Posterior cingulate gyrus (tissue), 11 donors: ENCODE measurements around the gene FRMD1.

Experiments
- DNase-seq, 10 donors: peaks; one replicate each; pipeline versions ENCODE4 v3.0.0 to v3.0.0-alpha.2; 2020 to 2021; ENCODE audit warnings: mixed read lengths in 3 of 10
- intact Hi-C: fragments of 100-400 bp; cut with DNase I; formaldehyde crosslinking; loops from one replicate; pipeline ENCODE4 v1.15.1; 2023

The FRMD1 gene

DNA sequence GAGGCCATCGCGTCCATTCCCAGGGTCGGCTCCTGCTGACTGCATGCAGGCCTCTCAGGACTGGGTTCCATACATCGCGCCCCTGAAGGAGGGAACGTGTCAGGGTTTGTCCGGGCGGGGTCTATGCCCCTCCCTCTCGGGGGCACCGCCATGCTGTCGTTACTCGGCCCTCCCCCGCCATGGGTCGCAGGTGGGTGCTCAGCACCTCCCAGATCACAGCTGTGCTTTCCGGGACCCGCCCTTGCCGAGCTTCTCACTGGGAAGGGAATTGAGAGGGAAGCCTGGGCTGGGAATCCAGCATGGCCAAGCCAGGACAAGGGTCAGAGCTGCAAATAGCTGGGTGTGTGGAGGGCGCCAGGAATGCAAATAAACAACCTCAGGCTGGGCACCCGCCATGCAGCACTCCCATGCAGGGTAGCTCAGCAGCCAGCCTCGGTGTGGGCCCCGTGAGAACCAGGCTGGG lies at the start of gene FRMD1:
TSS of gene FRMD1 (minus strand) at position 270 of the 463 bp plus-strand sequence. CDS start at position 152, 118 bp downstream.
- no peak for DNase-seq
- intact Hi-C loops = no loop called here

DNA sequence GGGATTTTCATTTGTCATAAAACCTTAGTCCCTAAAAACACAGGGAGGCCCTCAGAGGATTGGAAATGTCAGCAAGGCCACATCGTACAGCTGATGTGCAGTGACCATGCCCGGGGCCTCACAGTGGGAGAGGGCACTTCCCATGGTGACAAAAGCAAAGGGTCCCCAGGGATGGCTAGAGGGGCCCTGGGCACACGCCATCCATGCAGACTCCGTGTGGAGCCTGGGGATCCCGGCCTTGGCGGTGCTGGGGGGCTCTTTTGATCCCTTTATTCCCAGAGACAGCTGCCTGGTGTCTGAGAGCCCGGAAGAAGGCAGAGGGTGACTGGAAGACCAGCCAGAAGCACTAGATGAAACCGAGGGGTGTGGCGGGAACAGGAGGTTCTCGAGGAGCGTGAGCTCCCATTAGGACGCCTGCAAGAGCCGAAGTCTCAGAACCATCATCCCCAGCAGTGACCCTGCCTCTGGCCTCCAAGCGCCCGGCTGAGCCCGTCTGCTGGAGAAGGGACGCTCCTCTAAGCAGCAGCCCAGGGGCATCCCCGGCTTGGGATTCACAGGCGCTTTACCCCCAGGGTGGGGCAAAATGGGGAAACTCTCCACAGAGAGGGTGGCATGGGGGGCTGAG lies 49.1 kb upstream of the FRMD1 start:
- intact Hi-C loops = no loop called here
- DNase-seq = peak in 1 of 10 donors; percentile 67

DNA sequence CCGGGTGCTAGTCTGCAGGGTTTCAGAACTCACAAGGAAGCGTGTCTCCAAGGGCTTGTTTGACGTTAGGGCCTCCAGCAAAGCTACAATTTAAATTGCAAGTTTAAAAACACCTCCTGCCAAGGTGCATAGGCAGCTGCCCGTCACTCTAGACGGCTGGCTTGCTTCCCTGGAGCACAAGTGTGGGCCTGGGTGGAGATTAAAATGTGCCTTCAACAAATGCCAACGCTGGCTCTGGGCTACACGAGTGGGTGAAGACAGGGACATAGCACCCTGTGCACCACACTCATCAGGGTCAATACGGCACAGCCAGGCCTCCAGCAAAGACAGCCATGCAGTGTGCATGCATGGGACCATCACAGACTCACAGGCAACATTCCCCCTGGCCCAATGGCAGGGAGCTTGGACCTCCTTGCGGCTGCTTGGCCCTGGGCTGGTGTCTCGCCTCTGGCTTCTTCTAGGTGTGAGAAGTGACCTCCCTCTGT lies 48.4 kb upstream of the FRMD1 start:
- DNase-seq = peak in 1 of 10 donors; percentile 67
- intact Hi-C loops = no loop called here

DNA sequence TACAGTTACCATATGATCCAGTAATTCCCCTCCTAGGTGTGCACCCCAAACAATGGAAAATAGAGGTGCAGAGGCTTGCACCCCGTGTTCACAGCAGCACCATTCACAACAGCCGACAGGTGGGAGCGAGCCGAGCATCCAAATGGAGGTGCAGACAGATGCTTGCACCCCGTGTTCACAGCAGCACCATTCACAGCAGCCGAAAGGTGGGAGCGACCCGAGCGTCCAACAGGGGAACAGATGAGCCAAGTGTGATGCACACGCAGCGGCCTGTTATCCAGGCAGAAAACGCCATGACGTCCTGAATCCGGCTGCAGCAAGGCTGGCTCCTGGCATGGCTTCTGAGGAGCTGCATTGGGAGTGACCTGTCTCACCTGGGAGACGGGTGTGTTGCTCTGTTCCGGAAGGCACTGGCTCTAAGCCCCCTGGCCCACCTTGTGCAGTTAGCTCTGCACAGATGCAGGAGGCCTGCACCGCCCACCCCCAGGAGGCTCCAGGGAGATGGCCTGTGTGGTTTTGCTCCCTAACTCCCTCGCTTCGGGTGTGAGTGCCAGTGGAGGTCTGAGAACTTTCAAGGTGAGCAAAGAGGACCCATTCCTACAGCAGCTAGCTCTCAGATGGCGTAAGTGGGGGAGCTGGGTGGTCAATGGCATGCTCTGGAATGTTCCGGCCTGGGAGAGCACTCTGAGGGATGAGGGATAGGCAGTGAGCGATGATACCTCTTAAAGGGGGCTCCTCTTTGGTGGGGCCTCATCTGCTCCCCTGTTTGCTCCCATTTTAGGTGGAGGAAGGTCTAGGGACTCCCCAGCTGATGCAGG lies 47.8 kb upstream of the FRMD1 start:
- DNase-seq = peak in 2 of 10 donors; percentile 39 to 81
- intact Hi-C loops = no loop called here

DNA sequence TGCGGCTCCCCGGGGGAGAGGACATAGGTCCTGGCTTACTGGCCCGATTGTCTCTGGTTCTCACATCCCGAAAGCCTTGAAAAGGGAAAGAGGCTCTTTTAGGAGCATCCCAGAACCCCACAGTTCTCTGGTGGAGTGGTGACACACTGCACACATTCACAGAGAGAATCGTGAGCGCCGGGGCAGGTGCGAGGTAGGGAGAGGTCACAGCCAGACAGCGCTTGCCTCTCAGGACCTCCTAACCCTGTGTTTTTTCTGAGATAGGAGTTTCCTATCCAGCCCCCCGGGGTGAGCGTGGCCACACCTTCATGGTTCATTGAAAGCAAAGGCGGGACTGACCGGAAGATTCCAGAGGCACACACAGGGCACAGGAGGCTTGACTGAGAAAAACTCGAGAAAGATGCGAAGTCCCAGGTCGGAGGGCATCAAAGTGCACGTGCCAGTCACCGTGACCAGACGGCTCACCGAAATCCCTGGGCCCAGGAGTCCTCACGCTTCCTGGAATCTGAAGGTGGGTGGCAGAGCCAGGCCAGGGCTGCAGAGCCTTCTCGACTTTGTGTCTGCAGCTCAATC lies 46.5 kb upstream of the FRMD1 start:
- DNase-seq = peak in 2 of 10 donors; percentile 55 to 67

DNA sequence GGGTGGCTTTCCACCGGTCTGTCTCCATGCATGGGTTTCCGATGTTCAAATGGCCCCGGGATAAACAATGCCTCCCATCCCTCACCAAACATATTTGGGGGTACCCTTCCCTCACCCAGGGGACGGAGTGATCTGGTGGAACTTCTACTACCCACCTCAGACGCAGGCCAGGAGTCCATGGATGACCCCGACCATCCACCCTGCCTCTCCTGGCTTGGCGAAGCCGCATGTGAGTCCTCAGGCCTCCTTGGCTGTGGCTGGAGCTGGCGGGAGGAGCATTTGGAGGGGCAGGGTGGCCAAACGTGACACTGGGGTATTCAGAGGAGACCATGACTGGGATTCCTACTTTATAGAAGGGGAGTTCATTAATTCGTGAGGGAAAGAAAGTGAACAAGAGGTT lies 45.9 kb upstream of the FRMD1 start:
- intact Hi-C loops = no loop called here
- DNase-seq = peak in 2 of 10 donors; percentile 45 to 47

More for the DNA sequence above, 46.5 kb upstream of the FRMD1 start:
- intact Hi-C loops = no loop called here

DNA sequence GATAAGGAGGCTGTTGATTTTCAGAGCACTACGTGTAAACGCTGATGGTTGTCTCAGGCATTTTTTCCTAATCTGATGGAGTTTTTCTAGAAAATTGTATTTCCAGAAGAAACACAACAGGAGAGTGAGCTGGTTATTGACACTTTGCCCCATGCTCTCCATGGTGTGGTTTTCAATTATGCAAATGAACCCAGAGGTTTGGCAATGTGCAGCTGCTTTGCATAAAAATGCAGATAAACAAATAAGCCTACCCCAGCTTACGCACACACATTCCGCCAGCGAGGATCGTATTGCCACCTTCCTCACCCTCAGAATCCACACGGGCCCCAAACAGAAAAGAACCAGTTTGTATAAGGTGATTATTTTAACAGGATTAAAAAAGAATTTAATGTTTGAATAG lies 45.1 kb upstream of the FRMD1 start:
- intact Hi-C loops = no loop called here
- DNase-seq = peak in 2 of 10 donors; percentile 24 to 31

DNA sequence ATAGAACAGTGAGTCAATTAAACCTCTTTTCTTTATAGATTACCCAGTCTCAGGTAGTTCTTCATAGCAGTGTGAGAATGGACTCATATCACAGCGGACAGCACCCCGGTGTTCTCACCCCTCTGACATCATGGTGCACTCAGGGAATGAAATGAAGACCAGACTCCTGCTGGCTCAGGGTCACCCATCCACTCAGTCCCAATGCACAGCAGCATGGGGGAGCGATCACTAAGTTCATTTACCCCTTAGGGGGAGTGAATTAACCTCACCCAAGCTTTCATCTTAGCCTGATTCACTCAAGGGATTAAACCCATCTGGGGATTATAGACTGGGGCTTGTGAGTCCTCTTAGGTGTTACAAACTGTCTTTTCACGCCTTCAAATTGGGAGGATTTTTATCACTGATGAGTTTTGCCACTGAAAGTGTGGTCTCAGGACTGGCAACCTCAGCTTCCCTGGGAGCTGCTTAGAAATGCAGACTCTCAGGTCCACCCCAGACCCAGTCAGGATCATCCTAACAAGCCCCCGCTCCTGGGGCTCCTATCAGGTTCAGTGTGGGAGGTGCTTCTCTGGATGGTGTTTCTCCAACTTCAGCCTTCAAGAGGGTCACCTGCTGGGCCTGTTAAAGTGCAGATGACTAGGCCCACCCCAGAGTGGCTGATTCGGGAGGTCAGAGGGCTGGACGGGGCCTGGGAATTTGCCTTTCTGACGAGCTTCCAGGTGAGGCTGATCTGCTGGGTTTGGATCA lies 44.3 kb upstream of the FRMD1 start:
- DNase-seq = peak in 3 of 10 donors; percentile 25 to 37 (median 32)
- intact Hi-C loops = no loop called here

DNA sequence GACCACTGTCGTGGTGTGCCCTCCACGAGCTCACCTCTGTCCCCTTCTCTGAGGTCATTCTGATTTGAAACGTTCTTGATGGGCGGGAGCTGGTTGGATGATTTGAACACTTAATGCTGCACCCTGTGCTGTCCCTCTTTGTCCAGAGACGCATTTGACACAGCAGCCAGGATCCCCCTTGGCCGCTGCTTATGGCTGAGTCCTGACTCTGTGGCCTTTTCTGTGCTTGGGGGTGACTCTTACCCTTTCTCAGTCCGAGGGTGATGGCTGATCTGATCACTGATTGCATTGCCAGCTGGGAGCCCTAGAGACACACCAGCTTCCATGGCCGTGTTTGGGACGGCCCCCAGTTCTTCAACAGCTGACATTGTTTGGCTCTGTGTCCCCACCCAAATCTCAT lies 43.5 kb upstream of the FRMD1 start:
- intact Hi-C loops = no loop called here
- DNase-seq = peak in 3 of 10 donors; percentile 13 to 39 (median 29)

DNA sequence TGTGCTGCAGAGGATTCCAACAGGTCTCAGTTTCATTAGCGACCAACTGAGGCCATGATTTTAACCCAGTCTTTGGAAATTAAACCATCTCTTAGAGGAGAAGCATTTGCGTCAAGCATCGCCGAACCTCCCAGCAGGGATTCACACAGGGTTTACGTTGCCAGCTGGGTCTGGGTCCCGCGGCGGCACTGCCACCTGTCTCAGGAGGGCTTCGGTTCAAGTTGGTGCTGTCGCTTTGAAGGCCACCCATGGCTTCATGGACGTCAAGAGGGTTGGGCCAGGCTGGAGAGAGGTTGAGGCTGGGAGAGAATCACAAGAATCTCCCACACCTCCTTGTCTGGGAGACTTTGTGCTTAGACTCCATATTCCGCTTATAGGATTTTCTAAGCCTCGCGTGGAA lies 43.0 kb upstream of the FRMD1 start:
- intact Hi-C loops = no loop called here
- peak in 4 of 10 donors; percentile 5 to 45 (median 42) for DNase-seq

DNA sequence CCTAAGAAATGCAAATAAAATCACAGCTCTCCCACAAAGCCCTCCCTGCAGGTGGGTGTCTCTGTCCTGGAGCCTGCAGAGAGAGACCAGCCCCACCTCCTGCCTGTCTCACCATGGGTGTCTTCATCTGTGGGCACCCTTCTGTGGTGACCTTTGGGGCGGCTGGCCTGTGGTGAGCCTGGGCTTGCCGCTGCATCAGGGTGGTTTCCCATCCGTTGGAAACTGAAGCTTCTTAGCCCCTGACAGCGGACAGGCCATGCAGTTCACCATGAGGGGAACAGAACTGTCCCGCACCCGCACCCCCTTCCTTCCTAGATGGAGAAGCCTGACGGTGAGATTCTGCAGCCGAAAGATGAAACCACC lies 42.3 kb upstream of the FRMD1 start:
- peak in 4 of 10 donors; percentile 9 to 55 (median 38) for DNase-seq
- intact Hi-C loops = no loop called here

DNA sequence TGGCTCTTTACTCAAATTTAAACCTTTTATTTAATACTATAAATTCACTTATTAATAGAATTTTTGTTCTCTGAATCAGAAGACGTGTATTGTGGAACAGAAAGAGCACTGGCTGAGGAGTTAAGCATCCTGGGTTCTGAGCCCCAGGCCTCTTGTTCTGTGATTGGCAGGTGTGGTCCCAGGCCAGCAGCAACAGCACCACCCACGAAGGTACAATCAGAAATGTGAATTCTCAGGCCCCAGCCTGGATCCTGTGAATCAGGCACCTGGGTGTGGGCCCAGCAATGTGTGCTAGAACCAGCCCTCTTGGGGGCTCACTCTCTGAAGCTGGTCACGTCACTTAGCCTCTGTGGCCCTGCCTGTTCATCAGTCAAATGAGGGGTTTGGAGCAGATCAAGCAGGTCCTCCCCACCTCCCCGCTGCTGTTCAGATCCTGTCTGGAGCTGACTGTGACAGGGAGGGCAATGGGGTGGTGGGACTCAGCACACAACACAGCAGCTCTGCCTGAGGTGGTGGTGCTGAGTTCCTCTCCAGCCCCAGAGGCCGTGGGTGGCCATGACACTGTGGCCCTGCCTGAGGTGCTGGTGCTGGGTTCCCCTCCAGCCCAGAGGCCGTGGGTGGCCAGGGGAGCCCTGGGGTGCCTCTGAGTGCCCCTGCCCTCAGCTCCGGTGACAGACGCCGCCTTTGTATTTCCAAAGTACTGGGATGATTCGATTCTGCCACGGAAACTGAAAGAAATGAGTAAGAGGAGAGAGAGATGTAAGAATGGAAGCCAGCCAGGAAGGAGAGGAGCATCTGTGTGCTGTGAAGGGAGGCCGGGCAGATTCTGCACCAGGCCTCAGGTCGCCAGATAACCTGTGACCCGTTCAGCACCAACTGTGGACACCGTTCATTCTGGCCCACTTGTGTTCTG lies 41.6 kb upstream of the FRMD1 start:
- intact Hi-C loops = no loop called here
- DNase-seq = peak in 3 of 10 donors; percentile 32 to 42 (median 35)

DNA sequence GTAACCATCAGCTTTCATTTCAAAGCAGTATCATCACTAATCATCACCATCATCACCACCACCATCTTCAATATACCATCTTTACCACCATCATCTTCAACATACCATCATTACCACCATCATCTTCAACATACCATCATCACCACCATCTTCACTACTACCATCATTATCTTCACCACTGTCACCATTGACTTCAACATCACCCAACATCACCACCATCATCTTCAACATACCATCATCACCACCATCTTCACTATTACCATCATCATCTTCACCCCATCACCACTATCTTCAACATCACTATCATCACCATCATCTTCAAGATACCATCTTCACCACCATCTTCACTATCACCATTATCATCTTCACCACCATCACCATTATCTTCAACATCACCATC lies 40.5 kb upstream of the FRMD1 start:
- intact Hi-C loops = no loop called here
- DNase-seq = no peak

DNA sequence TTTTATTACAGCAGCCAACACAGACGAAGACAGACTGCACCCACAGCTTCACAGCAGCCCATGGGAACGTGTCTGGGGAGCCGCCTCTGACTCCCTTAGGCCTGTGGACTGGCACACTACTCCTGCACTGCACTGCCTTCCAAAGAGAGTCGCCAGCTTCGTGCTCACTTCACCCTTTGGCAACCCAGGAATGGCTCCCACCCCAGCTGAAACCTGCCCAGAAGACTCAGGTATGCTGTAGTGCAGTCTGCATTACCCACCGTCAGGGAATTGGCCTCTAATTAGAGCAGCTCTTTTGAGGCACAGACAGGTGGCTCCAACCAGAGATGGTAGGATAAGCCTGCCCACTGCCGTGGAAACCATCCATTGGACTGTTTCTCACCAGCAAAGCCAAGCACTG lies 39.9 kb upstream of the FRMD1 start:
- intact Hi-C loops = no loop called here
- DNase-seq = peak in 6 of 10 donors; percentile 0 to 42 (median 12)

DNA sequence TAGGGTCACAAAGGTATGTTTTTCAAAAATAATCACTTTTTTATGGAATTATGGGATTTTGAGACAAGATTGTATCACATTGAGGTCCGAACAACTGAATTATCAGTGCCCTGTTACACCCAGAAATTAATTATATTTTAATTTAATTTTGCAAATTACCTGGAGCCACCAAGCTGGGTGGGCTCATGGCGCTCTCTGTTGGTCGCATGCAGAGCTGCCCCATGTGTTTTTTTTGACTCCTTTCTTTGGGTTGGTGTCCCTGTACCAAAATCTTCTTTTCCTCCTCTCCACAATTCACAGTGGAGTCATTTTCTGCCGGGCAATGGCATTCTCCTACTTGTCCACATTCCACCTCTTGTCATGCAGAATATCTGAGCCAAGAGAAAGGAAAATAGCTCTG lies 38.9 kb upstream of the FRMD1 start:
- peak in 2 of 10 donors; percentile 3 to 33 for DNase-seq
- intact Hi-C loops = no loop called here

DNA sequence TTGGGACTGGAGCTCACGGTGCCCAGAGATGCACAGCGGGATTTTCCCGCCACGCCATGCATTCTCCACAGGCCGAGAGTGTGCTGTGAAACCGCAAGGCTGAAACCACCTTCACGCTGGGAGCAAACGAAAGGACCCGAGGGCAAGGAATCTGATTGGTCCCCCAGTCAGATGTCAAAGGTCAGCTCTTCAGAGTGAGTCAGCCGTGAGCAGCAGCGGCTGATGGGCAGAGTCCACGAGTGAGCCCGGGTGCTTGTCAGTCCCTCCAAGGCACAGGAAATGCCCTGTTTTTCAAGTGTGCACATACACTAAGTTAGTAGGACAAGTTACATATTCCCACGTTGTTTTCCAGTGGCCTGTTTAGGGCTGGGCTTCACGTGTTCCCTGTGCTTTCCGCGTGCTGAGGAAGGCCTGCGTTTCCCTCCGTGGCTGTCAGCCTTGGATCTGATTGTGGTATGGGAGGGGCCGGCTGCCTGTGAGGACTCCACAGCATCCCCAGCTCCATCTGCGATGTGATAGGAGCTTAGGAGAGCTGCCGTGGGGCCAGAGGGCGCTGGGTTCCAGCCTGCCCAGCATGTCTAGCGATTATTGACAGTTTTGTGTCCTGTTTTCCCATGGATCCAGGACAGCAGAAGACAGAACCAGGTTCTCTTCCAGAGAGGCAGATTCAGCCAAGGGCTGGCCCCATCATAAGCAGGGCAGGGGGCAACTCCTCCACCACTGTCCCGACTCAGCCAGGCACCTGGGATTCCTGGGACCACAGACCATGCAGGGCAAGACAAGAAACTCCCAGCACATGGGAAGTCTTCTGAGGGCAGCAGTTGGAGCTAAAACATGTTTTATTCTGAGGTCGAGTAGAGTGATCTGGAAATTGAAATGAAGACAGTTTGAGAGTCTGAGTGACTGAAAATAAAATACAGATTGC lies 38.2 kb upstream of the FRMD1 start:
- intact Hi-C loops = no loop called here
- DNase-seq = peak in 5 of 10 donors; percentile 5 to 61 (median 48)

DNA sequence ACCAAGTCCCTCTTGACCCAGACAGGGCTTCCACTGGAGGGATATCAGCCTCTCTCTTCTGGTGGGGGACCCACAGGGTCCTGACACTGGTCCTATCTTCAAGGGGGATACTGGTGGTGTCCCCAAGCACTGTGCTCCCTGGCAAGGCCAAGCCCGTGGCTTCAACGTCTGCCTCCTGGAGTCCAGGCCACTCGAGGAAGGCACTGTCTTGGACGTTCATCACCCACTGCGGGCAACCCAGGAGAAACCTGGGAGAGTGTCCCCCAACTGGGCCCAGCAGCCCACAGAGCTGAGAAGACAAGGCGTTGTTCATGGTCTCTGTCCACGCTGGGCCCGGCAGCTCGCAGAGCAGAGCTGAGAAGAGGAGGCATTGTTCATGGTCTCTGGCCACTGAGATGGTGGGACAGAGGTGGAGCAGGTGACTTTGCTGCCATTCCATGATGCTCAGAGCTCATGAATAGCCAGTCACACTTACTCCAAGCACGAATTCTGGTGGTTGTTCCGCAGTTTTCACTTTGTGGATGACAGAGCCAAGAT lies 37.5 kb upstream of the FRMD1 start:
- DNase-seq = peak in 4 of 10 donors; percentile 5 to 77 (median 34)
- intact Hi-C loops = no loop called here
